HG03439 (cell line): ENCODE results near the gene CACNA1H.
"Not testable (repeated sequence)": the region's sequence is repeated elsewhere in the genome, so short reads cannot be mapped to it uniquely, and the experiment has no call there.

ENCODE experiments used
- ATAC-seq: cut with Tn5 transposase; IDR thresholded peaks from one replicate; pipeline ENCODE4 v1.9.1; 2021; ENCODE audit warnings: mild to moderate bottlenecking, moderate library complexity; ENCODE audit not compliant: unreplicated experiment

The CACNA1H gene

DNA sequence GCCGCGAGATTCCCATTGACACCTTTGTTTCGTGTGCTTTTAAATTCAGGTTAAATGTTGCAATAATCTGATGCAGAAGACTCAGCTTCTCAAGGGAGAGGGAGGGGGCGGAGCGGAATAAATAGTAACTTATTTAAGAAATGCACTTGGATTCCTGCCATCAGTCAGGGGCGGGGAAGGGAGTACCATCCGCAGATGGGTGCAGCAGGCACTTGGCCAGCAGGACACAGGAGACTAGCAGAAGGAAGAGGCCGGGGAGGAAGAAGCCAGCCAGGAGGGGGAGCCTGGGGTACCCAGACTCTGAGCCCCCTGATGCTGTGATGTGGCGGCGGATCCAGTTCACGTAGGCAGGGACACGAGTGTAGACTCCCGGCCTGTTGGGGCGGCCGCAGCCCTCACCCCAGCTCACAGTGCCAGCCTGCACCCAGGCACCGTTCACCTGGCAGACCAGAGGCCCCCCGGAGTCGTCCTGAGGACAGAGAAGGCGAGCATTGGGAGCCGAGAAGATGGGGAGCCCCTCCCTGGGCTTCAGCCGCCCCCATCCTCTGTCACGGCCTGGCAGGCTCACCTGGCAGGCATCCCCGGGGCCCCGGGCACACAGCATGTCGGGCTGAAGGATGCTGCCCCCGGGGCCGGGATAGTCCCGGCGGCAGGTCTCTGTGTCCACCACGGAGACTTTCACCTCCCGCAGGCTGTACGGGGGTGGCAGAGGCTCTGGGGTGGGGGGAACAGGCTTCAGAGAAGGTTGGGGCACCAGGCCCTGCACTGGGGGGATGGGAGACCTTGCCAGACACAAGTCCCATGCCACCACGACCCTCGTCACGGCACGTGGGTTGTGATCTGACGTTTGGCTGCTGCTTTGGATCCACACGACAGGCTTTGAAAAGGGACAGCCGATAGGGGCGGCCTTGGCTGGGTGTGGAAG is 69.0 kb downstream of the CACNA1H start:
- ATAC-seq = no peak

DNA sequence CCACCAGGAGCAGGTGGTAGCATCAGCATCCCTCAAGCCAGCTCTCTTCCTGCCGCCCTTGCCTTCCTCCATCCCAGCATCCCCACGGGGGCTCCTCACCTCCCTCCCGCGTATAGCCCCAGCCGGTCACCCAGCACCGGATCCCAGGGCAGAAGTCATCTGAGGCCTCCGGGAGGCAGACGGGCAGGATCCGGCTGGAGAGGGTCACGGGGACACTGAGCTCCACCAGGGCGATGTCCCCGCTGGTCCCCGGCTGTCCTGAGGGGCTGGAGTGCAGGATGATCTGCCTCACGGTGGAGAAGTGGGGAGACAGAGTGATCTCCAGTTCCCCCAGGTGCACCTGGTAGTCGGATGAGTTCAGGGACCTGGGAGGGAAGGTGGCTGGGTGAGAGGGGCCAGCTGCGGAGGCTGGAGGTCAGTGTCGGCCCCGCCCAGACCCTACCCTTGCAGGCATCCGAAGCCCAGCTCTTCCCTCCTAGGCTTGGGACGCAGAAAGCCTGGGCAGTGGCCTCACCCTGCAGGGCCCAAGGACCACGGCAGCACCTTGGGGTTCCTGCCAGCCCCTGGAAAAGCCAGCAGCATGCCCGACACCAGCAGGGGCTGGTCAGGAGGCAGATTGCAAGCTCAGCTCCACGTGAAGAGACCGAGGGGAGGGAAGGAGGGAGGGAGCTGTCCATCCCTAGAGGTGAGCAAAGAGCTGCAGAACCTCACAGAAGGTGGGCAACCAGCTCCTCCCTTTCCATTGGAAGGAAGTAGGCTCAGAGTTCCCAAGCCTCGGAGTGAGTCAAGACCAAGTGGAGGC is 69.8 kb downstream of the CACNA1H start:
- no peak for ATAC-seq

DNA sequence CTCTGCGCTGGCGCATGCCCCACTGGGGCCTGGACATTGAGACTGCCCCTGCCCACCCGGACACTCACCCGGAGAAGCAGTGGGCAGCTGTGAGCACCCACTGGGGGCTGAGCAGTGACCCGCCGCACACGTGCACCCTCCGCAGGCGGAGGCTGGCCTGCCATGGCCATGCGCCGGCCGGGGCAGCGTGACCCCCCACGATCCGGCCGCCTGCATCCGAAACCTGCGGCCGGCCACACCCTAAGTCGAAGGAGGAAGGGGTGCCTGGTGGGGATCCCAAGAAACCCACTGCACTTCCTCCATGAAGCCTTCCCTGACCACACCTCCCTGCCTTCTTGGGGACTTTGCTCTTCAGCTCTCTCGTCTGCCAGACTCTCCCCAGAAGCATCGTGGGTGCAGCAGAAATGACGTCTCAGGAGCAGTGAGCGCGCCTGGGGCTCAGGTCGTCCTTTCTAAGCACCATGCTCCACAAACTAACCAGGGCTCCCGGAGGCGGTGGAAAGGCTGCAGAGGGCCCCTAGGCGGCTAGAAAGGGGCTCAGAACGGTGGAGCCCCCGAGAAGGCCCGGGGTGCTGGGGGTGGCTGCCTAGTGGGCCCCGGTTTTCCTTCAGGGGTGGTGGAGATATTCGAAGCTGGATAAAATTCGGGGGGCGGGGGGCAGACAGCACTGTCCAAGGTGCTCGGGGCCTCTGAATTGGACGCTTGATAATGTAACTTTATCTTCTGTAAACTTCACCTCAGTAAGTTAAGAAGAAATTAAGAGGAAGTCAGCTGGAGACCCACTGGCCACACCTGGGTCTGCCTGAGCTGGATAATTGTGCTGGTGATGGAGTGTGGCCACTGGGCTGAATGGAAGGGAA is 70.7 kb downstream of the CACNA1H start:
- no peak for ATAC-seq

DNA sequence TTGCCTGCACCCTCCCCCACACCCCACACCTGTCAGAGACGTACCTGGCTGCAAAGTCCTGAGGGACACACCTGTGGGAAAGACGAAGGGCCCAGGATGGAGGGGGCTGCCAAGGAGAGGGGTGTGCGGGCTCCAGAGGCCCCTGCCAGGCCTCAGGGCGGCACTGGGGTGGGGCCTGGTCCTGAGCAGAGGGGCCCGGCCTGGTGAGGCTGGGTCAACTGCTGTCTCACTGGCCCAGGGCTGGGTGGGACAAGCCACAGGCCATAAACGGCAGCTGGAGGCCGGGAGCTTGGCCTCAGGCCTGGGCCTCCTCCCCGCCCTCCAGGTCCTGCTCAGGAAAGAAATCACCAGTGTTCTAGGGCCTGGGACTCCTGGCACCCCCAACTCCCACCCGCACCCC is 71.7 kb downstream of the CACNA1H start:
- no peak for ATAC-seq

DNA sequence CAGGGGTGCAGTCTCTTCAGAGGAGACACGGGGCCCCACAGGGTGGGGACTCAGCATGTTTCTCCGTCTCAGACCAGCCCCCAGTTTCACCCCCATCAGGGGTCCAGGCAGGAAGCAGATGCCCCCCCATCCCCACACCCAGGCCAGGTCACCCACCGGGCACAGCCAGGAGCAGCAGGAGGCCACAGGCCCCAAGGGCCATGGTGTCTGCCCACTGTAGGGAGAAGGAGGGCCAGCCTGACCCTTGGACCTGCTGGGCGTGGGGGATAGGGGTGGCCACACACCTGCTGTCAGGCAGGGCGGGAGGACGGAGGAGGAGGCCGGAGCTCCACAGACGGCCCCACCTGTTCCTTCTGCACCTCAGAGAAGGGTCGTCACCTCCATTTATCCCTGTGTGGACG is 72.1 kb downstream of the CACNA1H start, which contains the start of gene TPSG1:
TSS of gene TPSG1 (minus strand) at position 218 of the 401 bp plus-strand sequence. CDS start at position 202, 16 bp downstream.
- no peak for ATAC-seq

DNA sequence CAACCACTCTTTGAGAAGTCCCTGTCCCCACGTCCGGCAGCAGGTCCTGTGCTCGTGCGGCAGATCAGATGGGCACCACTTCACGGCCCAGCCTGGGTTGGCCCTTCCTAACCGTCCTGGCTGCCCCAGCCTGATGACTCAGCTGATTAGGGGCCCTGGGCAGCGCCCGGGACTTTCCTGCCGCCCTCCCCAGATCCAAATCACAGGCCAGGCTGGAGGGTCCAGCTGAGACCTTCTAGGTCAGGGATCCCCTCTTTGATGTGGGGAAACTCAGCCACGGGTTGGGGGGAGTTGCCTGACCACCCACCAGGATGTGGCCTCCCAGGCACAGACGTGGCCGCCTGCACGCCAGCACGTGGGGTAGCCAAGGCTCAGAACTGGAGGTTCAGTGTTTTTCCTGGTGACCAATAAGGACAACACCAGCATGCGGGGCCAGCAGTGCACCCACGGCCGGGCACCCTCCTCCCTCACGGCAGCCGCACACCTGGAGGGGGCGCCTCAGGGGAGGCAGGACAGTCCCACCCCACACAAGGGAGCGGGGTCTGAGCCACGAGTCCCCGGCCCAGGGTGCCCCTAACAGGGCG is 72.9 kb downstream of the CACNA1H start:
- ATAC-seq = not testable (repeated sequence)

DNA sequence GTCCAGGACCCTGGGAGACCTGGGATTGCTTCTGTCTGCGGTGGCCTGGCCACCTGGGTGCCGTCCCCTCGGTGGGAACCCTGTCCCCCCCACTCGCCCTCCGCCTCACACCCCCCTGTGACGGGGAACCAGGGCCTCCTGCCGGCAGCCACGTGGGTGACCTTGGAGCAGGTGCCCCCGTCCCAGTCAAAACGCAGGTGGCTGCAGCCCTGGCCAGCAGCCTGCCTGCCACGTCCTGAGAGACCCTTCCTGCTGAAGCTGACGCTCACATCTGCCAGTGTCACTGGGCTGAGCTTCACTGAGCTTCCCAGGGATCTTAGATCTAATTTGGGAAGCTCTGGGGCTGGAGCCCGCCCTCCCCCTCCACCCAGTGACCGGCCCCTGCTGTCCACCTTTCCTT is 73.8 kb downstream of the CACNA1H start:
- ATAC-seq = not testable (repeated sequence)

DNA sequence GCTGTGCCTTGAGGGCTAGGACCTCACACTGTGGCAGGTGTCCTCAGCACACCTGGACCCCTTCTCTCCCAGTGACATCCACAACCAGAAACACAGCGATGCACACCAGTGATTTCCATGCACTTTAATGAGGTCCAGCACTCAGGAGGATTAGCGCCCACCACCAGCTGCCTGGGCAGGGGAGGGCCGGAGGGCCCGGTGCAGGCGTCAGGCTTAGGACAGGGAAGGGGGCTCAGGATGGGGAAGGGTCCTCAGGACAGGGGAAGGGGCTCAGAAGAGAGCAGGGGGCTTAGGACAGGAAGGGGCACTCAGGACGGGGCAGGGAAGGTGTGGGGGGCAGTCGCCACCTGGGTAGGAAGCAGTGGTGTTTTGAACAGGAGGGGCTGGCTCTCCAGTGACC is 75.3 kb downstream of the CACNA1H start:
- ATAC-seq = not testable (repeated sequence)

DNA sequence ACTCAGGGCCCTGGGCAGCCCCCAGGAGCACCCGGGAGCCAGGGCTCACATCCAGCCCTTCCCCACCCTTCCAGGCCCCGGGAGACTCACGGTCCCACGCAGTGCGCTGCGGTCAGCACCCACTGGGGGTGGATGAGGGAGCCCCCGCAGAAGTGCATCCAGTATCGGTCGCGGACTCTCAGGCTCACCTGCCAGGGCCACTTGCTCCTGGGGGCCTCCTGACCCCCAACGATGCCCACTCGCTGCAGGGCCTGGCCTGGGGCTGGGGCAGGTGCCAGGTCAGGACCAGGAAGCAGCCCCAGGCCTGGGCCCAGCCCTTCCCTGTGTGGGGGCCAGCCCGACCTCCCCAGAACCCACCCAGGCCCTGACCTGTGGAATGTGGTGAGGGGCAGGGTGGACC is 76.6 kb downstream of the CACNA1H start:
- not testable (repeated sequence) for ATAC-seq

DNA sequence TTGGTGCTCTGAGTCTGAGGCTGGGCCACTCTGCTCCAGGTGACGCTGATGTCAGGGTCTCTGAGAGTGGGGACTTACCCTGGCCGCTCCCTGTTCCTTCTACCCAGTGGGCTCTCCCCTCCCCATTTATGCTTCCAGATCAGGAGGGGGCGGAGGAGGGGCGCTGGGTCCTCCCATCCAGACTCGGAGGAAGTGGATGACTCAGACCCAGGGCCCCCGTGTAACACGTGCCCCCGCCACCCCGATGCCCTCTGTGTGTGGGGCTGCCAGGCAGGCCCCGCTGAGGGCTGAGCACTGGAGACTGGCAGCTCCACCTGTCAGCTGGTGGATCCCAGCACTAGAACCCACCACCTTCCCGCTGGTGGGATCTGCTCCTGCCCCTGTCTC is 77.2 kb downstream of the CACNA1H start, which contains the start of gene TPSB2:
TSS of gene TPSB2 (minus strand) at position 101 of the 387 bp plus-strand sequence. CDS start 233 bp downstream, outside the sequence.
- not testable (repeated sequence) for ATAC-seq

DNA sequence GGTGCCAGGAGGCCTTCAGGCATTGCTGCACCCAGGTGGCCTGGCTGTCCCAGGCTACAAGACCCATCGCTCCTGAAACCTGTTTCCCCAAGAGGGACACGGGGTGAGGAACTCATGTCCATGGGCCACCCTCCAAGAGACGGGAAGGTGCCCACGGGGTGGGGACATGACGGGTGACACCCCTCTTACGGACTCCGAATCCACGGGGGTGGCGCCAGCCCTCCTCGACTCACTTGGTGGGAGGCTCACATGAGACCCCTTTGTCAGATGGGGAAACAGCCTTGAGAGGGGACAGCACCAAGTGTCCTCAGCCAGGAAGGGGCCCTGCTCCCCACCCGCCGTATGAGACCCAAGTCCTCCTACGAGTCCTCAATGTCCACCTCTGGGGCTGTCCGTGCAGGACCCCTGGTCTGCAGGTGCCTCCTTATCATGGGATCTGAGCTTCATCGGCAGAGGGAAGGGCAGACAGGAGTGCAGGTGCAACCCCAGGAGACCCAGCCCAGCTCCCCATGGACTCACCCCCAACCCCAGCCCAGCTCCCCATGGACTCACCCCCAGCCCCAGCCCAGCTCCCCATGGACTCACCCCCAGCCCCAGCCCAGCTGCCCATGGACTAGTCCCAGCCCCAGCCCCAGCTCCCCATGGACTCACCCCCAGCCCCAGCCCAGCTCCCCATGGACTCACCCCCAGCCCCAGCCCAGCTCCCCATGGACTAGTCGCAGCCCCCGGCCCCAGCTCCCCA is 77.7 kb downstream of the CACNA1H start:
- ATAC-seq = not testable (repeated sequence)

DNA sequence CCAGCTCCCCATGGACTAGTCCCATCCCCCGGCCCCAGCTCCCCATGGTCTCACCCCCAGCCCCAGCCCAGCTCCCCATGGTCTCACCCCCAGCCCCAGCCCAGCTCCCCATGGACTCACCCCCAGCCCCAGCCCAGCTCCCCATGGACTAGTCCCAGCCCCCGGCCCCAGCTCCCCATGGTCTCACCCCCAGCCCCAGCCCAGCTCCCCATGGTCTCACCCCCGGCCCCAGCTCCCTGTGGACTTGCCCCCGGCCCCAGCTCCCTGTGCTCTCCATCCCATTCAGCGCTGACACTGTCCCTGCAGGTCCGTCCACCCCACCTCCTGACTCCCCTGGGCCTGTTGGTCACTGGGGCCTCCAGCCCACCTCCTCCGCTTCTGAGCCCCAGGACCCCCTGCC is 78.4 kb downstream of the CACNA1H start:
- ATAC-seq = not testable (repeated sequence)

DNA sequence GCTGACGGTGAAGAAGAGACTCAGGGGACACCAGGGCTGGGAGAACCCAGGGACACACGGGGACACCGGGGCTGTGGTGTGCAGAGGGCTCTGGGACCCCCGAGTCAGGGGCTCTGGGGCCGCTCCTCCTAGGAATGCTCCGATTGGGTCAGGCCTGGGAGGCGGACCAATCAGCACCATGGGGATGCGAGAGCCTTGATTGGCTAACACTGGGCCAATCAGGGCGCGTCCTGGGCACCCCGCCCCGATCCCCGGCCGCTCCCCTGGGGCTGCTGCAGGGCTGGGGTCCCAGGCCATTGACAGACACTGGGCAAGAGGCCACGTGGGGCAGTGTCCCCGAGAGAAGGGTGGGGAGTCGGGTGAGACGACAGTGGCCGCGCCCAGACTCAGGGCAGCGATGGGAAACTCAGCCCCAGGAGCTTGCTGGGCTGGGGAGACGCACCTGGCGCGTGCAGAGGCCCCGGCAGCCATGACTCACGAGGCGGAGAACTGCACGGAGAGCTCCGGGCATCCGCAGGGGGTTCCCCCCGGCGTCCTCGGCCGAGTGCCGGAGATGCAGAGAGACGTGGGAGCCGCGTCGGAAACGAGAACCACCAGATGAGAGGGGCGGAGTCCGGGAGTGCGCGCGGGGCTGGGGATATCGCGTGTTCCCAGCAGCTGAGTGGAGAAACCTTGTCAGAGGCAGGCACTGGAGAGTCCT is 79.3 kb downstream of the CACNA1H start:
- ATAC-seq = not testable (repeated sequence)

DNA sequence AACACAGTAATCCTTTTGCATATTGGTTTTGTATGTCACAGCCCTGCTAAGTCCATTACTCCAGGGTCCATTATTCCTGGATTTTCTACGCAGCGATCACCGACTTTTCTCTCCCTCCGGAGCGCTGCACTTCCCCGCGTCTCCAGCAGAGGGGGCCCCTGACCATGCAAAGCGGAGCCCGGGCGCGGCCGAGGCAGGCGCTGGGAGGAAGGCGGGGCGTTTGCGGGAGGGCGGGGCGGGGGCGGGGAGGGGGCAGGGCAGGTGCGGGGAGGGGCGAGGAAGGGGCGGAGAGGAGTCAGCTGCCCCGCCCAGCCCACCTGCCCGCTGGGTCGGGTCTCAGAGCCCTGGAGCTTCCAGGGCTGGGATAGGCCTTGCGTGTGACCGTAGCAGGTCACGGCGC is 83.8 kb downstream of the CACNA1H start:
- ATAC-seq = not testable (repeated sequence)

DNA sequence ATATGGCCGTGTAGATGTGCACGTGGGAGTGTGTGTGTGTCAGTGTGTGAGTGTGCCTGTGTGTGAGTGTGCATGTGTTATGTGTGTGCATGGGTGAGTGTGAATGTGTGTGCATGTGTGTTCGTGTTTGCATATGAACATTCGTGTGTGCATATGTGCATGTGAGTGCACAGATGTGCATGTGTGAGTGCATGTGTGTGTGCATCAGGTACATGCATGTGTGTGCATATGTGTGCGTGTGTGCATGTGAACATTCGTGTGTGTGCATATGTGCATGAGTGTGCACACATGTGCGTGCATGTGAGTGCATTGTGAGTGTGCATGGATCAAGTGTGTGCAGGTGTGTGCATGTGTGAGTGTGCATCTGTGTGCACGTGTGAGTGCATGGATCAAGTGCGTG is 85.1 kb downstream of the CACNA1H start:
- no peak for ATAC-seq

DNA sequence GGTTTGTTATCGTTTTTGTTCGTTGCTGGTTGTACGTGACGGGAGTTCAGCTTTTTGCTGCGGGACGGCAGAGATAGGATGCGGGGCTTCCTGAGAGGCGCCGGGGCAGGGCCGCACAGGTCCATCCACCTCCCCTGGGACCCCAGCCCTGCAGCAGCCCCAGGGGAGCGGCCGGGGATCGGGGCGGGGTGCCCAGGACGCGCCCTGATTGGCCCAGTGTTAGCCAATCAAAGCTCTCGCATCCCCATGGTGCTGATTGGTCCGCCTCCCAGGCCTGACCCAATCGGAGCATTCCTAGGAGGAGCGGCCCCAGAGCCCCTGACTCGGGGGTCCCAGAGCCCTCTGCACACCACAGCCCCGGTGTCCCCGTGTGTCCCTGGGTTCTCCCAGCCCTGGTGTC is 86.0 kb downstream of the CACNA1H start:
- ATAC-seq = not testable (repeated sequence)

DNA sequence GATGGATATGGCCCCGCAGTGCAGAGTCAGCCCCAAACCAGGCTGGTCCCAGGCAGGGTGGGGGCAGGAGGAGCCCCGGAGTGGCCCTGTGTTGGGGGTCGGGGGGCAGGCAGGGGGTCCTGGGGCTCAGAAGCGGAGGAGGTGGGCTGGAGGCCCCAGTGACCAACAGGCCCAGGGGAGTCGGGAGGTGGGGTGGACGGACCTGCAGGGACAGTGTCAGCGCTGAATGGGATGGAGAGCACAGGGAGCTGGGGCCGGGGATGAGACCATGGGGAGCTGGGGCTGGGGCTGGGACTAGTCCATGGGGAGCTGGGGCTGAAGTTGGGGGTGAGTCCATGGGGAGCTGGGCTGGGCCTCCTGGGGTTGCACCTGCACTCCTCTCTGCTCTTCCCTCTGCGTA is 86.7 kb downstream of the CACNA1H start:
- ATAC-seq = not testable (repeated sequence)

DNA sequence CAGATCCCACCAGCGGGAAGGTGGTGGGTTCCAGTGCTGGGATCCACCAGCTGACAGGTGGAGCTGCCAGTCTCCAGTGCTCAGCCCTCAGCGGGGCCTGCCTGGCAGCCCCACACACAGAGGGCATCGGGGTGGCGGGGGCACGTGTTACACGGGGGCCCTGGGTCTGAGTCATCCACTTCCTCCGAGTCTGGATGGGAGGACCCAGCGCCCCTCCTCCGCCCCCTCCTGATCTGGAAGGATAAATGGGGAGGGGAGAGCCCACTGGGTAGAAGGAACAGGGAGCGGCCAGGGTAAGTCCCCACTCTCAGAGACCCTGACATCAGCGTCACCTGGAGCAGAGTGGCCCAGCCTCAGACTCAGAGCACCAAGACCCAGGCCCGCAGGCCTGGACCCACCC is 87.5 kb downstream of the CACNA1H start, which contains the start of gene TPSAB1:
TSS of gene TPSAB1 (plus strand) at position 270 of the 400 bp plus-strand sequence. CDS start 234 bp downstream, outside the sequence.
- not testable (repeated sequence) for ATAC-seq

DNA sequence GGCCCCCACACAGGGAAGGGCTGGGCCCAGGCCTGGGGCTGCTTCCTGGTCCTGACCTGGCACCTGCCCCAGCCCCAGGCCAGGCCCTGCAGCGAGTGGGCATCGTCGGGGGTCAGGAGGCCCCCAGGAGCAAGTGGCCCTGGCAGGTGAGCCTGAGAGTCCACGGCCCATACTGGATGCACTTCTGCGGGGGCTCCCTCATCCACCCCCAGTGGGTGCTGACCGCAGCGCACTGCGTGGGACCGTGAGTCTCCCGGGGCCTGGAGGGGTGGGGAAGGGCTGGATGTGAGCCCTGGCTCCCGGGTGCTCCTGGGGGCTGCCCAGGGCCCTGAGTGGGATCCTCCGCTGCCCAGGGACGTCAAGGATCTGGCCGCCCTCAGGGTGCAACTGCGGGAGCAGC is 88.2 kb downstream of the CACNA1H start:
- not testable (repeated sequence) for ATAC-seq
